Activated CD4-positive, alpha-beta T cell treated with anti-CD3 and anti-CD28 coated beads for 24 hours (primary cell): ENCODE results near the gene GATA5.
"Not testable (repeated sequence)": the region's sequence is repeated elsewhere in the genome, so short reads cannot be mapped to it uniquely, and the experiment has no call there.

Source experiments
- DNase-seq, 2 donors: peaks; one replicate each; pipeline ENCODE4 v3.0.0-alpha.2; 2020; ENCODE audit warnings: low read depth in 2 of 2

Gene GATA5

GRCh38 chr20:62504323-62504722 is 28.5 kb upstream of the GATA5 start:
- DNase-seq, result no peak

GRCh38 chr20:62503401-62504178 is 27.8 kb upstream of the GATA5 start:
- no peak for DNase-seq

- no peak for DNase-seq
These were observed 26.8 kb upstream of the GATA5 start for GRCh38 chr20:62502496-62503095.

- DNase-seq, result peak; percentile 52 to 55
These were observed 26.2 kb upstream of the GATA5 start for GRCh38 chr20:62501801-62502495.

- peak; percentile 78 to 81 for DNase-seq
These were observed 24.6 kb upstream of the GATA5 start for GRCh38 chr20:62500237-62500864.

GRCh38 chr20:62499758-62500236 is 24.0 kb upstream of the GATA5 start:
- DNase-seq, result no peak

- DNase-seq, result no peak
These were observed 23.1 kb upstream of the GATA5 start for GRCh38 chr20:62498874-62499273.

GRCh38 chr20:62496568-62497218 is 20.9 kb upstream of the GATA5 start:
- no peak for DNase-seq

GRCh38 chr20:62495749-62496567 is 20.2 kb upstream of the GATA5 start:
- DNase-seq, result no peak

GRCh38 chr20:62494980-62495748 is 19.4 kb upstream of the GATA5 start:
- no peak for DNase-seq

GRCh38 chr20:62494537-62494936 is 18.7 kb upstream of the GATA5 start:
- no peak for DNase-seq

- no peak for DNase-seq
These were observed 18.1 kb upstream of the GATA5 start for GRCh38 chr20:62493886-62494285.

- DNase-seq, result no peak
These were observed 17.6 kb upstream of the GATA5 start for GRCh38 chr20:62493253-62493885.

- DNase-seq, result no peak
These were observed 16.9 kb upstream of the GATA5 start for GRCh38 chr20:62492711-62493110.

GRCh38 chr20:62490783-62491182 is 15.0 kb upstream of the GATA5 start:
- DNase-seq, result not testable (repeated sequence)

GRCh38 chr20:62489932-62490263 is 14.1 kb upstream of the GATA5 start:
- DNase-seq, result no peak

- DNase-seq, result no peak
These were observed 13.6 kb upstream of the GATA5 start for GRCh38 chr20:62489186-62489931.

- DNase-seq, result no peak
These were observed 12.7 kb upstream of the GATA5 start for GRCh38 chr20:62488470-62488869.
